Gastroesophageal sphincter (tissue), 4 donors: Measurements from ENCODE around the gene ANKH. TPM values are rescaled to one million over a fixed set of nuclear protein-coding genes. Genes with fewer than 3 reads are reported as not detected.

Experiments
- ATAC-seq: fragments of 150-250 bp; one replicate; pipeline ENCODE4 v1.9.1; 2016; ENCODE audit warnings: mild to moderate bottlenecking, moderate library complexity
- H3K27ac ChIP-seq, 4 donors: fragments of 200-600 bp; sonication (generic) in 3 of 4; 1 replicate in 3 of 4; 2 replicates in 1 of 4; pipeline ENCODE4 v1.5.1; 2016 to 2019
- H3K27me3 ChIP-seq: fragments of 200-600 bp; sonication (generic); one replicate; pipeline ENCODE4 v1.5.1; 2019
- H3K36me3 ChIP-seq, 2 donors: fragments of 200-600 bp; sonication (generic); one replicate each; pipeline ENCODE4 v1.5.1; 2019; ENCODE audit warnings: control low read depth in 1 of 2
- H3K4me1 ChIP-seq, 3 donors: fragments of 200-600 bp; sonication (generic); 1 replicate in 2 of 3; 2 replicates in 1 of 3; pipeline ENCODE4 v1.5.1; 2016 to 2019; ENCODE audit warnings: control low read depth in 2 of 3
- H3K4me3 ChIP-seq, 2 donors: fragments of 200-600 bp; sonication (generic); one replicate each; pipeline ENCODE4 v1.5.1; 2019; ENCODE audit warnings: mild to moderate bottlenecking in 1 of 2, moderate library complexity in 1 of 2
- H3K9me3 ChIP-seq, 3 donors: fragments of 200-600 bp; sonication (generic); one replicate each; pipeline ENCODE4 v1.5.1; 2017 to 2019; ENCODE audit warnings: control low read depth in 2 of 3
- CTCF ChIP-seq, 4 experiments: fragments of 200-600 bp in 2 of 4; fragments of 450-650 bp in 2 of 4; sonication (generic) in 1 of 4; IDR thresholded peaks; one replicate each; pipeline ENCODE4 v1.5.1; 2017 to 2019; ENCODE audit warnings: antibody characterized with exemption in 4 of 4, mild to moderate bottlenecking in 2 of 4, moderate library complexity in 2 of 4
- EP300 ChIP-seq: sonication (generic); formaldehyde crosslinking; IDR thresholded peaks from one replicate; pipeline ENCODE4 v1.6.1; 2017; ENCODE audit warnings: antibody characterized with exemption, mild to moderate bottlenecking
- POLR2A ChIP-seq, 2 donors: fragments of 450-650 bp; IDR thresholded peaks; one replicate each; pipeline ENCODE4 v1.6.1; 2017; ENCODE audit warnings: antibody characterized with exemption in 2 of 2, mild to moderate bottlenecking in 2 of 2, moderate library complexity in 1 of 2
- POLR2AphosphoS5 ChIP-seq: sonication (generic); formaldehyde crosslinking; IDR thresholded peaks from one replicate; pipeline ENCODE4 v1.6.1; 2017; ENCODE audit warnings: antibody characterized with exemption
- WGBS, 2 donors: methylation state at CpG; one replicate each; pipeline ENCODE4 v1.1.5; 2018; ENCODE audit warnings: low coverage in 1 of 2; 5-methylcytosine and 5-hydroxymethylcytosine counted together
- total RNA-seq, 4 donors: library from RNA; depleted of rRNA; stranded (reverse); fragments of >200 nt; gene quantifications; one replicate each; pipeline ENCODE4 v1.1.0, GENCODE V29; 2016

ANKH gene
- total RNA-seq, 4 donors from 2014 or later: 30.0 to 45.2 (median 36.0) TPM

GRCh38 chr5:14715481-14715880, 156.1 kb downstream of the ANKH start:
- H3K4me3 ChIP-seq: no peak overlapping the region
- TF ChIP-seq POLR2A (IDR thresholded peaks at IDR 0.05): no peak
- TF ChIP-seq POLR2AphosphoS5: no peak
- TF ChIP-seq EP300: no peak
- no peaks in the 10 kb centered on the region for H3K4me1 ChIP-seq
- no peak for ATAC-seq
- H3K27me3 ChIP-seq: no peaks in the 10 kb centered on the region
- no peak overlapping the region for H3K27ac ChIP-seq
- H3K9me3 ChIP-seq: no peaks in the 10 kb centered on the region
- WGBS, 2 donors: 90 to 98% methylated on average over 3 of the region's 3 CpGs
- peaks cover 0 to 71% of the 10 kb centered on the region in 2 donors for H3K36me3 ChIP-seq

GRCh38 chr5:14714706-14715105, 156.9 kb downstream of the ANKH start:
- no peak overlapping the region for H3K4me3 ChIP-seq
- H3K36me3 ChIP-seq: peaks cover 0 to 78% of the 10 kb centered on the region in 2 donors
- H3K27me3 ChIP-seq: no peaks in the 10 kb centered on the region
- TF ChIP-seq POLR2AphosphoS5 (no peak), CTCF (IDR thresholded peaks at IDR 0.05) (no peak), POLR2A (IDR thresholded peaks at IDR 0.05) (no peak), EP300 (no peak)
- ATAC-seq: no peak
- WGBS, 2 donors: 93 to 100% methylated on average over 5 to 6 of the region's 6 CpGs
- no peak overlapping the region for H3K27ac ChIP-seq
- H3K4me1 ChIP-seq: no peaks in the 10 kb centered on the region
- H3K9me3 ChIP-seq: no peaks in the 10 kb centered on the region

- 86 to 96% methylated on average over 1 to 9 of the region's 23 CpGs for whole genome bisulfite sequencing, 2 donors
- H3K27ac ChIP-seq: no peak overlapping the region
- no peak for TF ChIP-seq POLR2AphosphoS5
- TF ChIP-seq CTCF (IDR thresholded peaks at IDR 0.05): no peak
- no peak for TF ChIP-seq POLR2A (IDR thresholded peaks at IDR 0.05)
- no peak for TF ChIP-seq EP300
- H3K4me3 ChIP-seq: no peak overlapping the region
- no peaks in the 10 kb centered on the region for H3K27me3 ChIP-seq
- ATAC-seq: no peak
- peaks cover 0 to 88% of the 10 kb centered on the region in 2 donors for H3K36me3 ChIP-seq
- H3K4me1 ChIP-seq: no peaks in the 10 kb centered on the region
- no peaks in the 10 kb centered on the region for H3K9me3 ChIP-seq
Observed at GRCh38 chr5:14713476-14714390, 157.8 kb downstream of the ANKH start.

- Histone ChIP-seq H3K4me3 (no peak overlapping the region), H3K36me3 (peaks cover 0 to 92% of the 10 kb centered on the region in 2 donors)
- ATAC-seq: no peak
Observed at GRCh38 chr5:14712666-14713065, 158.9 kb downstream of the ANKH start.

GRCh38 chr5:14712131-14712530, 159.4 kb downstream of the ANKH start:
- no peak overlapping the region for H3K27ac ChIP-seq
- H3K4me3 ChIP-seq: no peak overlapping the region
- peaks cover 0 to 93% of the 10 kb centered on the region in 2 donors for H3K36me3 ChIP-seq
- H3K4me1 ChIP-seq: peaks cover 0 to 2% (median 0%) of the 10 kb centered on the region in 3 donors
- ATAC-seq: no peak
- H3K9me3 ChIP-seq: no peaks in the 10 kb centered on the region
- H3K27me3 ChIP-seq: no peaks in the 10 kb centered on the region
- TF ChIP-seq POLR2AphosphoS5 (no peak), CTCF (IDR thresholded peaks at IDR 0.05) (no peak), EP300 (no peak), POLR2A (IDR thresholded peaks at IDR 0.05) (no peak)
- 96% methylated on average over 4 to 8 of the region's 11 CpGs for WGBS, 2 donors

More at GRCh38 chr5:14712666-14713065, 158.9 kb downstream of the ANKH start:
- TF ChIP-seq CTCF (IDR thresholded peaks at IDR 0.05) (no peak), POLR2A (IDR thresholded peaks at IDR 0.05) (no peak), POLR2AphosphoS5 (no peak), EP300 (no peak)
- H3K27ac ChIP-seq: no peak overlapping the region
- H3K9me3 ChIP-seq: no peaks in the 10 kb centered on the region
- H3K4me1 ChIP-seq: no peaks in the 10 kb centered on the region
- WGBS, 2 donors: 100% methylated on average over 1 of the region's 17 CpGs; no CpG with 5 or more reads in 1 of the 2 donors
- H3K27me3 ChIP-seq: no peaks in the 10 kb centered on the region
